ENCODE data around the gene BCDIN3D. TPM values are rescaled to one million over a fixed set of nuclear protein-coding genes. Genes with fewer than 3 reads are reported as not detected.

BCDIN3D gene
- total RNA-seq, 1 donor from 2014 or later: 4.3 TPM

DNA sequence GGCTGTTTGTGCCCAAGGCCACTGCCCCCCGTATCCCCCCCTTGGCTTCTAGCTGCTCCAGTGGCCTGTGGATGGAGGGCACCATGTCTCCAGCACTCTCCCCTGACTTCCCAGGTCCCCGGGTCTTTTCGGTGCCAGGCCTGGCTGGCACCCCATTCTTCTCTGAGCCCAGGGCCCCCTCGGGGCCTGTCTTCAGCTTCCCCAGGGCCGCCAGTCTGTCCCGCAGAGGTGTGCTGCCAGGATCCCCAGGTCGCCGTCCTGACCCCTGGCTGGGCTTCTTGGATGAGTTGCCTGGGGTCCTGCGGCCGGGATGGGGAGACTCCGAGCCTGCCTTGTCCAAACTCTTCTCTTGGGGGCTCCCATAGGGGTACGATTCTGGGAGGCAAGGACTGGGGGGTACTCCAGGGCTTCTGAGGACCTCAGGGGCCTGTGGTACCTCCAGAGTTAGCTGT is 47.2 kb downstream of the BCDIN3D start:
- DNase-seq: no peak

DNA sequence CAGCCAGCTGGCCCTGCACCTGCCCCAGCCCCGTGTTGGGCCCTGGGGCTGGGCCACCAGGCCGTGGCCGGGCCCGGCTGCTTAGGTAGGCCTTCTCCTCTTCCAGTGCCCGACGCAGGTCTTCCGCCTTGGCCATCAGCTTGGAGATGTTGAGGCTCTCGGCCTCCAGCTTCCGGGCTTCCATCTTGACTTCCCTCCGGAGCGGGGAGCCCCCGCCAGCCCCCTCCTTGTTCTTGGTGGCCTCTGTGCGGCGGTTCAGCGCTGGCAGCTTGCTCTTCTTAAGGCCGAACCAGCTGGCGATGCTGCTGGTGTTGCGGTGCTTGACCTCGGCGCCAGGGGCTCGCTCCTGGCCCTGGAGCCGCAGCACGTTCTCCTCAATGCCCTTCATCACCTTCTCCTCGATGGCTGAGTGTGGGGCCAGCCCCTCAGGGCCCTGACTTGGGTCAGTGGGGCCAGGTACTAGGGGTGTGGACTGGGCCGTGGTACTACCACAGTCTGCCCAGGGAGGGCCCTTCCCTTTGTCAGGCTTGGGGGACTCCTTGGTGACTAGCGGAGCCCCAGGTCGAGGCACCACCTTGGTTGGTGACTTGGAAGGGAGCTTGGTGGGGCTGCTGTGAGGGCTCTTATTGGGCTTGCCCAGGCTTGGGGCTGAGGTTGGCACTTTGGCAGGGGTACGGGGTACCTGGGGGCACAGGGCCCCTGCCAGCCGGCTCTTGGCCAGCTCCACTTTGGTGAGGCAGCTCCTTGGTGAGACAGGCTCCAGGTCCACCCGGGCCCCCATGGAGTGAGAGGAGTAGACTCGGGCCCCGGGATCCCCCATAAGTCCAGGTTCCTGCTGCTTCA is 47.9 kb downstream of the BCDIN3D start:
- DNase-seq: no peak

DNA sequence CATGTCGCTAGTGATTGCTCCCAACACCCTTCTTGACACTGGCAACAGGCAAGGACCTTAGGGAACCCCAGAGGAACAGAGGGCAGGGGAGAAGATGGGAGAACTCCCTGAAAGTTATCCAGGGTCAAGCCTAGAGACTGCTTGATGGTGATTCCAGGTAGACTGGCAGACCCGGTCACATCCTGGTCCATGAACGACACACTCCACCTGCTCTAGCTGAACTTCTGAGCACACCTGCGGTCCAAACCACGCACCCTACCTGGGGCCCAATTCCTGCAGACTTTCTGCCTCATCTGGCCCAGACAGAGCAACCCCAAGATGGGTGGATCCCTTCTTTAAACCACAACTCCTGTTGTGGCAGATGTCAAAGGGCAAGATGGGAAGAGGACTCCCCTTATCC is 48.9 kb downstream of the BCDIN3D start:
- DNase-seq: no peak

DNA sequence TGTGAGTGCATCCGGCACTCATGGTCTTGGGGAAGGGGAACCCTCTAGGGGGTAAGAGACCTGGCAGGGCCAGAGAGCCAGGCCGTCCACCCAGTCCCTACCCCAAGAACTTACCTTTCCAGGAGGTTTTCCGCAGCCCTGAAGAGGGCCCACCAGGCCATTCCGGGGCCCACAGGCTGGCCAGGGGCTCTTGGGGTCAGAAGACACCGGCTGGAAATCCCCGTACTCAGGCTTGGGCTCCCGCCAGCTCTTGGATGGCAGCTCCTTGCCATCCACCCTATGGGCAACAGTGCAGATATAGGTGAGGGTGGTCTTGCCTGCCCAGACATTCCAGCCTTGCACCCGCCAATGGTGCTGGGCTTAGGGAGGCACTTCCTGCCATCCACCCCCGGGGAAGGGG is 49.3 kb downstream of the BCDIN3D start:
- no peak for DNase-seq

DNA sequence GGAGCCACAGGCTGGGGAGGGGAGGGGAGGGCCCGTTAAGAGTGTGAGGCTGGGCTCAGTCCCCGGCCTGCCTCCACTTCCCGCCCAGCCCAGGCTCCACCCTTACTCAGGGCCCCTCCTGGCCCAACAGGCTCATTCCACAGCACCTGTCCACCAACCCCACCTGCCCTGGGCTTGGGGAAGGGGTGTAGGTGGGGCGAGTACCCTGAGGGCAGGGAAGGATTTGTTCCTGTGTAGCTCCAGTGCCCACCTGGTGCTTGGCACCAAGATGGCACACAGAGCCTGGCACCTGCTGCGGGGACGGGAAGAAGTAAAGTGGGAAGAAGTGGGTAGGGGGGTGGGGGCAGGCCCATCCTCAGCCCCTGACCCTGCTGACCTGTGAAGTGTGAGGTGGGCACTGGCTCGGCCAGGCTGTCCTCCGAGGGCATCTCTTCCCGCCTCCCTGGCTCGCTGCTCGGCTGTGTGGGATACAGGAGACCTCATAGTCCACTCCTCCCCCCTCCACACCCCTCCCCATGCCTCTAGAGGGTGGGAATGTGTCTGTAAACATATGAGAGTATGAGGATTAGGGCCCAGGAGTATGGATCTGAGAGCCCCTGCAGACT is 49.8 kb downstream of the BCDIN3D start:
- DNase-seq: no peak

DNA sequence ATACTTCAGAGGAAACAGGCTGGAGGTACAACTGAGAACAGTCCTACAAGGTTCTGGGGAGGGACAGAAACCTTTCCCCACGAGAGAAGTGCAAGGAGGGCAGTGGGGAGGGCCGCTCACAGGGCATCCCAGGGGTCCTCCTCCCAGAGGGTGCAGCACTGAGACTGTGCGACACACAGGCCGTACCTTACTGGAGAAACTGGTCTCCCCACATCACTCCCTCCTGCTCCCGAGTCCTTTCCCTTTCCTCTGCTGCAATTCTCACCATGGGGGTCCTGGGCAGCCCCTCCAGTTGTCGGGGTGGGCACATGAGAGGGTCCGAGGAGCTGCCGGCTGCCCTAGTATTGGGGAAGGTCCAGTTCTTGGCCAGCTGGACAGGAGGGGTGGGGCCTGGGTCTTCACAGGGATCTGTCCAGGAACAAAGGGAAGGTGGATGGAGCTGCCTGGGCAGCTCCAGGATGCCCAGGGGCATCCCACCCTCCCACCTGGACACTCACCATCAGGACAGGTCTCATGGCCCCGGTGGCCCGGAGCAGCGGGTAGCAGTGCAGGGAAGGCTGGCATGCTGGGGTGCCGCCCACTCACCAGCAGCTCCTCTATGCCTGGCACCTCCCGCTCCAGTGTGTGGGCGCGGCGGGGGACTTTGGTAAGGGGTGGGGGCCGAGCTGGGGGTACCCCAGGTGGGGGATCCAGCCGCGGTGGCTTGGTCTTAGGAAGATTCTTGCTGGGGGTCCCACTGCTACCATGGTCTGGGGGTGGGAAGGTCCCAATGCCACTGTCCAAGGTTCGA is 50.5 kb downstream of the BCDIN3D start:
- no peak for DNase-seq

DNA sequence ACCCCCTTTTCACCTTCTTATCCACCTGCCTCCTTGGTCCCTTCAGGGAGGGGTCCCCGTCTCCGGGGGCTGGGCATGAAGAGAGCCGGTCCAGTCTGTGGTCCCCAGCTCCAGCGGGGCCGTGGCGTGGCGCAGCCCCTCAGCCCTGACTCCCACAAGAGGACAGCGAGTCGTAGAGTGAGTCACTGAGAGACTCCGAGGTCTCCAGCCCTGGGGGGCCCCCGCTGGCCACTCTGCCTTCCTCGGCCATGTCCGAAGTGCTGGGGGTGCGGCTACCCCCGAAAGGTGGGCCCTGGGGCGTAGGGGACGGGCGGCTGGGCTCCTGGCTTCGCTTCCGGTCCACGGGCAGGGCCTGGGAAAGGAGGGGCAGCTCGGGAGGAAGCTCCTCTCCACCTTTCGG is 51.2 kb downstream of the BCDIN3D start:
- DNase-seq: no peak

DNA sequence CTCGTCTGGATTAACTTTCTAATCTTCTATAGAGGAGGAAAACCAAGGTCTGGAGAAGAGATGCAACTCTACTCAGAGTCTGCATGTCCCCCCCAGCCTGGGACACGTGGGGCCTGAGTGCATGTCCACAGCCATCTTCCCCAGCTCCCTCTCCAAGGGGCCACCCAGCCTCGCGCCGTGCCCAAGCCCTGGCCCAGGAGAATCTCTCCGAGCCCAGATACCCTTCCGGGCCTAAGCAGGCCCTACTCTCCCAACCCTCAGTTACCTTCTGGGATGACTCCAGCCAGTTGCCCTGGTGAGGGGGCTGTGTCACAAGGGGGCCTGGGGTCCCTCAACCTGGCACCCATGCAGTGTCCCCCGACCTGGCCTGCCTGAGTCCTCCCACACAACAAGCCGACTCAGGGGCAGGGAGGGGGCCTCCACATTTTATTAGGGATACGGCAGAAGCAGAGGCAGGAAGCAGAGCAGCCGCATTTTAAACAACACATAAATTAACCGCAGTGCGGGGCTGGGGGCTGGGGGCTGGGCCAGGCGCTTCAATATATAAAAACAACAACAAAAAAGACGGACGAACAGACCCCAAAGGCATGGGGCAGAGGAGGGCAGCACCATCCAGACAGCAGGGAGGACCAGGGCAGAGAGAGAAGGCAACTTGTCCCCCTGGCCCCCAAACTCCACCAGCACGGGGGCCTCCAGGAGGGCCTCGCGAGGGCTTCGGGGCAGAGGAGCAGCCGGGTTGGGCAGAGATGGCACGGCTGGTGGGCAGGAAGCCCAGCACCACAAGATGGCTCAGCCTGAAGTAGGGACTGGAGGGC is 52.0 kb downstream of the BCDIN3D start:
- no peak for DNase-seq

DNA sequence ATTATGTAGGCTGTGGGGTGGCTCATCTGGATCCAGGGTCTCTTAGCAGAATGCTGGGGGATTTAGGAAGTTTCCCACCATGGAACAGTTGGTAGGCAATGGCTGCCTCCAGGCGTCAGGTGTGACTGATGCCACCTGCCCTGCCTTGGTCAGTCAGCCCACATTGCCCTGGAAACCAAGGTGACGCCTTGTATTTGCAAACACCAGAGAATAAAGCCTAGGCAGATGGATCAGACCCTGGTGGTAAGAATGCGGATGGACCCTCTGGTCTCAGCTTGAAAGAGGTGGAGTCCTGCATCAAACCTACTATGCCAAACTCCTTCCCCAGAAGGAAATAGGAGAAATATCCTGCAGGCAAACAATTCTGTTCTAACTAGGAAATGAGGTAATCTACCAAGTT is 52.9 kb downstream of the BCDIN3D start:
- peak; percentile 61 for DNase-seq

DNA sequence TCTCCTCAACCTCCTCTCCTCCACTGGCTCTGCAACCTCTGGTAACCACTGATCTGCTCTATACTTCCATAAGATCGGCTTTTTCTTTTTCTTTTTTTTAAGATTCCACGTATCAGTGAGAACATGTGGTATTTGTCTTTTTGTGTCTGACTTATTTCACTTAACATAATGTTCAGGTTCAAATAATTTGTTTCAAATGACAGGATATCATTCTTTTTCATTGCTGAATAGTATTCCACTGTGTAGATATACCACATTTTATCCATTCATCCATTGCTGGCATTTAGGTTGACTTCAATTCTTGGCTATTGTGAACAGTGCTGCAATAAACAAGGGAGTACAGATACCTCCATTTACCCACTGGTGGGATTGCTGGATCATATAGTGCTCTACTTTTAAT is 55.2 kb downstream of the BCDIN3D start:
- DNase-seq: no peak

Other genes with a start within 250 kb of the BCDIN3D start
- 0.19 and 0.34 TPM in 2 replicates for gene FAM186B, start 237.5 kb downstream of the BCDIN3D start, total RNA-seq
- gene PRPF40B, start 219.5 kb downstream of the BCDIN3D start, total RNA-seq: 1.9 and 4.1 TPM in 2 replicates
- 101 and 121 TPM in 2 replicates for gene FMNL3, start 135.7 kb downstream of the BCDIN3D start, total RNA-seq
- 433 and 441 TPM in 2 replicates for gene TMBIM6, start 101.5 kb downstream of the BCDIN3D start, total RNA-seq
- 12.8 and 14.0 TPM in 2 replicates for gene NCKAP5L, start 14.7 kb downstream of the BCDIN3D start, total RNA-seq
- not detected in 2 replicates for gene FAIM2, start 60.8 kb upstream of the BCDIN3D start, total RNA-seq
- gene AQP2, start 107.6 kb upstream of the BCDIN3D start, total RNA-seq: not detected in 2 replicates
- 0.47 and 1.4 TPM in 2 replicates for gene AQP5, start 118.8 kb upstream of the BCDIN3D start, total RNA-seq
- 0.05 TPM in 1 of 2 replicates, not detected in the other for gene AQP6, start 129.8 kb upstream of the BCDIN3D start, total RNA-seq
- gene RACGAP1, start 182.4 kb upstream of the BCDIN3D start, total RNA-seq: 19.9 and 67.1 TPM in 2 replicates
- gene ASIC1, start 214.5 kb upstream of the BCDIN3D start, total RNA-seq: under 0.01 and 0.14 TPM in 2 replicates
- 70.1 and 163 TPM in 2 replicates for gene SMARCD1, start 242.2 kb upstream of the BCDIN3D start, total RNA-seq